ENCODE data around the gene CHD6. TPM values are rescaled to one million over a fixed set of nuclear protein-coding genes. Genes with fewer than 3 reads are reported as not detected.
"Not testable (repeated sequence)": the region's sequence is repeated elsewhere in the genome, so short reads cannot be mapped to it uniquely, and the experiment has no call there.

The CHD6 gene
- total and polyA plus RNA-seq, 5 experiments from 2014 or later: 44.3 to 96.1 (median 57.4) TPM

- Mint-ChIP-seq H3K27me3 (no peaks in the 10 kb centered on the region), H3K4me1 (peaks cover 10 to 26% (median 22%) of the 10 kb centered on the region in 4 donors), H3K27ac (no peak overlapping the region), H3K4me3 (peak overlapping the region in 1 of 10 donors; percentile 14), H3K9me3 (peaks cover 0 to 48% (median 17%) of the 10 kb centered on the region in 9 donors), H3K36me3 (peaks cover 39 to 66% (median 63%) of the 10 kb centered on the region in 3 donors)
- DNase-seq (no peak), ATAC-seq (no peak)
- POLR2A ChIA-PET: no interaction called here
Measured at GRCh38 chr20:41553142-41553879, 64.9 kb downstream of the CHD6 start.

GRCh38 chr20:41552295-41553068 is 65.7 kb downstream of the CHD6 start:
- Mint-ChIP-seq H3K4me3 (peak overlapping the region in 1 of 10 donors; percentile 29), H3K27me3 (no peaks in the 10 kb centered on the region), H3K27ac (no peak overlapping the region), H3K36me3 (peaks cover 30 to 60% (median 58%) of the 10 kb centered on the region in 3 donors), H3K9me3 (peaks cover 0 to 39% (median 14%) of the 10 kb centered on the region in 9 donors), H3K4me1 (peaks cover 12 to 25% (median 23%) of the 10 kb centered on the region in 4 donors)
- POLR2A ChIA-PET: no interaction called here
- ATAC-seq (no peak), DNase-seq (no peak)

- POLR2A ChIA-PET: no interaction called here
Measured at GRCh38 chr20:41551011-41551705, 67.0 kb downstream of the CHD6 start.

GRCh38 chr20:41547221-41547620 is 71.0 kb downstream of the CHD6 start:
- no peak for ATAC-seq
- POLR2A ChIA-PET: no interaction called here
- Mint-ChIP-seq H3K9me3 (peaks cover 0 to 12% (median 2%) of the 10 kb centered on the region in 9 donors), H3K36me3 (peaks cover 16 to 49% (median 31%) of the 10 kb centered on the region in 3 donors), H3K27ac (no peak overlapping the region), H3K27me3 (no peaks in the 10 kb centered on the region), H3K4me3 (no peak overlapping the region), H3K4me1 (peaks cover 12 to 30% (median 23%) of the 10 kb centered on the region in 4 donors)
- no peak for DNase-seq

More at GRCh38 chr20:41551011-41551705, 67.0 kb downstream of the CHD6 start:
- no peak overlapping the region for H3K4me3 Mint-ChIP-seq
- H3K36me3 Mint-ChIP-seq: peaks cover 25 to 55% (median 49%) of the 10 kb centered on the region in 3 donors
- DNase-seq (no peak), ATAC-seq (no peak)
- H3K27ac Mint-ChIP-seq: no peak overlapping the region
- H3K27me3 Mint-ChIP-seq: no peaks in the 10 kb centered on the region
- H3K4me1 Mint-ChIP-seq: peaks cover 13 to 32% (median 25%) of the 10 kb centered on the region in 4 donors
- H3K9me3 Mint-ChIP-seq: peaks cover 0 to 26% (median 10%) of the 10 kb centered on the region in 9 donors

GRCh38 chr20:41546535-41546934 is 71.6 kb downstream of the CHD6 start:
- no peak for ATAC-seq
- POLR2A ChIA-PET: no interaction called here
- H3K4me1 Mint-ChIP-seq: peaks cover 10 to 28% (median 19%) of the 10 kb centered on the region in 4 donors
- H3K9me3 Mint-ChIP-seq: peaks cover 0 to 12% (median 2%) of the 10 kb centered on the region in 9 donors
- H3K36me3 Mint-ChIP-seq: peaks cover 16 to 45% (median 26%) of the 10 kb centered on the region in 3 donors
- H3K4me3 Mint-ChIP-seq: no peak overlapping the region
- no peak overlapping the region for H3K27ac Mint-ChIP-seq
- DNase-seq: no peak
- no peaks in the 10 kb centered on the region for H3K27me3 Mint-ChIP-seq

GRCh38 chr20:41544472-41544871 is 73.7 kb downstream of the CHD6 start:
- POLR2A ChIA-PET: no interaction called here
- DNase-seq (no peak), ATAC-seq (no peak)
- Mint-ChIP-seq H3K4me3 (no peak overlapping the region), H3K4me1 (peaks cover 14 to 25% (median 21%) of the 10 kb centered on the region in 4 donors), H3K27me3 (no peaks in the 10 kb centered on the region), H3K36me3 (peaks cover 0 to 38% (median 15%) of the 10 kb centered on the region in 3 donors), H3K9me3 (peaks cover 0 to under 1% (median 0%) of the 10 kb centered on the region in 9 donors), H3K27ac (no peak overlapping the region)

- H3K9me3 Mint-ChIP-seq: peaks cover 0 to 9% (median 6%) of the 10 kb centered on the region in 9 donors
- peak overlapping the region in 3 of 10 donors; percentile 1 to 53 (median 44) for H3K27ac Mint-ChIP-seq
Measured at GRCh38 chr20:41540918-41541317, 77.3 kb downstream of the CHD6 start.

GRCh38 chr20:41540459-41540858 is 77.7 kb downstream of the CHD6 start:
- Mint-ChIP-seq H3K27ac (no peak overlapping the region), H3K9me3 (peaks cover 0 to 9% (median 6%) of the 10 kb centered on the region in 9 donors), H3K36me3 (peaks cover 11 to 36% (median 29%) of the 10 kb centered on the region in 3 donors), H3K4me1 (peaks cover 7 to 15% (median 13%) of the 10 kb centered on the region in 4 donors), H3K4me3 (no peak overlapping the region), H3K27me3 (no peaks in the 10 kb centered on the region)
- ATAC-seq (no peak), DNase-seq (no peak)
- POLR2A ChIA-PET: no interaction called here

More at GRCh38 chr20:41540918-41541317, 77.3 kb downstream of the CHD6 start:
- Mint-ChIP-seq H3K36me3 (peaks cover 11 to 40% (median 29%) of the 10 kb centered on the region in 3 donors), H3K4me1 (peaks cover 10 to 17% (median 15%) of the 10 kb centered on the region in 4 donors), H3K27me3 (no peaks in the 10 kb centered on the region), H3K4me3 (no peak overlapping the region)
- no peak for ATAC-seq
- POLR2A ChIA-PET: no interaction called here
- DNase-seq: no peak

GRCh38 chr20:41538810-41539596 is 79.2 kb downstream of the CHD6 start:
- Mint-ChIP-seq H3K9me3 (peaks cover 0 to 9% (median 6%) of the 10 kb centered on the region in 9 donors), H3K27me3 (no peaks in the 10 kb centered on the region), H3K4me1 (peaks cover 7 to 23% (median 17%) of the 10 kb centered on the region in 4 donors), H3K4me3 (no peak overlapping the region), H3K36me3 (peaks cover 11 to 38% (median 28%) of the 10 kb centered on the region in 3 donors), H3K27ac (no peak overlapping the region)
- ATAC-seq (no peak), DNase-seq (no peak)
- POLR2A ChIA-PET: no interaction called here

- Mint-ChIP-seq H3K27me3 (no peaks in the 10 kb centered on the region), H3K9me3 (peaks cover 0 to 9% (median 6%) of the 10 kb centered on the region in 9 donors), H3K27ac (peak overlapping the region in 1 of 10 donors; percentile 21), H3K4me1 (peaks cover 10 to 23% (median 18%) of the 10 kb centered on the region in 4 donors), H3K36me3 (peaks cover 11 to 40% (median 34%) of the 10 kb centered on the region in 3 donors), H3K4me3 (no peak overlapping the region)
- POLR2A ChIA-PET: no interaction called here
- ATAC-seq: no peak
- DNase-seq: no peak
Measured at GRCh38 chr20:41537865-41538264, 80.3 kb downstream of the CHD6 start.

GRCh38 chr20:41535551-41535950 is 82.6 kb downstream of the CHD6 start:
- Mint-ChIP-seq H3K36me3 (peaks cover 19 to 58% (median 43%) of the 10 kb centered on the region in 3 donors), H3K4me1 (peaks cover 3 to 34% (median 23%) of the 10 kb centered on the region in 4 donors)
- DNase-seq, H3K4me3 Mint-ChIP-seq, ATAC-seq, H3K27me3 Mint-ChIP-seq, H3K27ac Mint-ChIP-seq, POLR2A ChIA-PET, H3K9me3 Mint-ChIP-seq: not testable (repeated sequence)

- H3K27ac Mint-ChIP-seq: peak overlapping the region in 1 of 10 donors; percentile 27
- H3K36me3 Mint-ChIP-seq: peaks cover 19 to 54% (median 38%) of the 10 kb centered on the region in 3 donors
- peaks cover 3 to 34% (median 23%) of the 10 kb centered on the region in 4 donors for H3K4me1 Mint-ChIP-seq
- DNase-seq (no peak), ATAC-seq (no peak)
- no peak overlapping the region for H3K4me3 Mint-ChIP-seq
- POLR2A ChIA-PET: no interaction called here
- no peaks in the 10 kb centered on the region for H3K27me3 Mint-ChIP-seq
- peaks cover 0 to 9% (median 6%) of the 10 kb centered on the region in 9 donors for H3K9me3 Mint-ChIP-seq
Measured at GRCh38 chr20:41534842-41535241, 83.3 kb downstream of the CHD6 start.
